K562 (cell line): ENCODE results near the gene GALNT18. TPM values are rescaled to one million over a fixed set of nuclear protein-coding genes. Genes with fewer than 3 reads are reported as not detected.

Experiments
- ATAC-seq: fragments of 200-7000 bp; cut with Tn5 transposase; 3 replicates; pipeline ENCODE4 v1.9.1; 2020; ENCODE audit warnings: moderate library complexity
- BruUV-seq: library from RNA; stranded (reverse); fragments of 400-500 nt; replicated peaks from 2 replicates; lab custom pipeline; 2021; lab: Mats Ljungman, UMichigan
- CTCF ChIA-PET: fragments of 300-600 bp; formaldehyde crosslinking; extraction: SDS; loops from one replicate; lab custom pipeline; 2021; ENCODE audit warnings: low intra/inter-chr PET ratio; lab: Yijun Ruan, JAX
- POLR2A ChIA-PET: fragments of 300-600, 350-650 bp; sonication (Branson Sonifier 250); formaldehyde crosslinking; extraction: SDS; loops from one replicate; lab custom pipeline; 2021; ENCODE audit warnings: antibody characterized with exemption, inconsistent platforms; lab: Yijun Ruan, JAX
- DNase-seq, 4 experiments: peaks; one replicate each; pipeline versions ENCODE4 v3.0.0 to v3.0.0-alpha.2; 2011 to 2018; ENCODE audit warnings: low spot score in 3 of 4, mixed read lengths in 3 of 4; ENCODE audit errors: extremely low read depth in 1 of 4
- FAIRE-seq: peaks from 2 replicates; lab custom pipeline; 2011; peaks lifted over from hg19 to GRCh38; lab: Jason Lieb, UNC
- H2AFZ ChIP-seq: 2 replicates; pipeline ENCODE4 v1.6.0; 2011; ENCODE audit warnings: low read depth, low read length, control low read depth, inconsistent platforms
- H3K27ac ChIP-seq: fragments of 200-600 bp; 3 replicates; pipeline ENCODE4 v1.8.0; 2011; ENCODE audit warnings: low read depth, mild to moderate bottlenecking, control low read depth, inconsistent platforms, low read length, moderate library complexity, mixed read lengths; ENCODE audit errors: extremely low read depth
- H3K27me3 ChIP-seq, 2 experiments: fragments of 300-600 bp in 1 of 2; 2 replicates in 1 of 2; 3 replicates in 1 of 2; pipeline versions ENCODE4 v1.6.0 to v1.8.0; 2011; ENCODE audit warnings: inconsistent platforms in 2 of 2, low read length in 2 of 2, mild to moderate bottlenecking in 1 of 2, mixed read lengths in 1 of 2, moderate library complexity in 1 of 2; ENCODE audit not compliant: control insufficient read depth in 2 of 2, insufficient read depth in 2 of 2
- H3K36me3 ChIP-seq: fragments of 300-600 bp; 3 replicates; pipeline ENCODE4 v1.8.0; 2011; ENCODE audit warnings: mild to moderate bottlenecking, low read length, inconsistent platforms; ENCODE audit not compliant: control insufficient read depth, insufficient read depth
- H3K4me1 ChIP-seq, 2 experiments: fragments of 200-600 bp in 1 of 2; replicated peaks in 1 of 2; 2 replicates in 1 of 2; 3 replicates in 1 of 2; pipeline versions ENCODE4 v1.5.1 to v1.8.0; 2011; ENCODE audit warnings: inconsistent platforms in 2 of 2, low read length in 2 of 2, mild to moderate bottlenecking in 1 of 2, mixed read lengths in 1 of 2, moderate library complexity in 1 of 2; ENCODE audit not compliant: control insufficient read depth in 2 of 2, insufficient read depth in 2 of 2
- H3K4me2 ChIP-seq: 2 replicates; pipeline ENCODE4 v1.6.1; 2011; ENCODE audit warnings: low read length, control low read depth, inconsistent platforms, mixed read lengths; ENCODE audit not compliant: insufficient read depth
- H3K4me3 ChIP-seq: fragments of 200-600 bp; sonication (generic), shearing (Covaris generic); 2 replicates; pipeline ENCODE4 v1.5.1; 2016; ENCODE audit warnings: control low read depth, inconsistent platforms
- H3K79me2 ChIP-seq: fragments of 200-600 bp; 3 replicates; pipeline ENCODE4 v1.8.0; 2011; ENCODE audit warnings: low read length, inconsistent platforms; ENCODE audit not compliant: control insufficient read depth, insufficient read depth
- H3K9ac ChIP-seq, 2 experiments: 2 replicates each; pipeline versions ENCODE4 v1.6.0 to v1.6.1; 2011; ENCODE audit warnings: low read depth in 2 of 2, low read length in 2 of 2, control low read depth in 1 of 2, inconsistent platforms in 1 of 2, mild to moderate bottlenecking in 1 of 2, mixed read lengths in 1 of 2; ENCODE audit not compliant: insufficient read depth in 1 of 2
- H3K9me1 ChIP-seq: one replicate; pipeline ENCODE4 v1.6.0; 2011; ENCODE audit warnings: inconsistent platforms, mild to moderate bottlenecking, low read length, moderate library complexity; ENCODE audit not compliant: control insufficient read depth, insufficient read depth
- H3K9me3 ChIP-seq: replicated peaks from 2 replicates; pipeline ENCODE4 v1.5.1; 2011; ENCODE audit warnings: low read depth, low read length, inconsistent platforms; ENCODE audit not compliant: control insufficient read depth, insufficient read depth
- H4K20me1 ChIP-seq: replicated peaks from 2 replicates; pipeline ENCODE4 v1.6.1; 2011; ENCODE audit warnings: low read length, inconsistent platforms, mixed read lengths; ENCODE audit not compliant: control insufficient read depth, insufficient read depth
- EHMT2 ChIP-seq: fragments of 450-650 bp; IDR thresholded peaks from 2 replicates; pipeline ENCODE4 v1.6.1; 2018; ENCODE audit warnings: antibody characterized with exemption
- GATAD2A ChIP-seq: fragments of 450-650 bp; IDR thresholded peaks from 2 replicates; pipeline ENCODE4 v1.6.1; 2017
- HNRNPK ChIP-seq: fragments of 200-400 bp; formaldehyde crosslinking; IDR thresholded peaks from one replicate; pipeline ENCODE4 v1.6.1; 2018; ENCODE audit warnings: mild to moderate bottlenecking, low read depth, low read length; ENCODE audit not compliant: poor library complexity, severe bottlenecking
- HNRNPUL1 ChIP-seq: fragments of 200-400 bp; formaldehyde crosslinking; IDR thresholded peaks from 2 replicates; pipeline ENCODE4 v1.6.1; 2017; ENCODE audit warnings: low read length
- KDM4B ChIP-seq, 2 experiments: fragments of 450-650 bp in 1 of 2; sonication (generic) in 1 of 2; IDR thresholded peaks; 2 replicates each; pipeline ENCODE4 v1.6.1; 2016 to 2017; ENCODE audit warnings: borderline replicate concordance in 2 of 2, antibody characterized with exemption in 1 of 2, low read depth in 1 of 2, mild to moderate bottlenecking in 1 of 2
- LEF1 ChIP-seq: fragments of 450-650 bp; IDR thresholded peaks from 2 replicates; pipeline ENCODE4 v1.6.1; 2016; ENCODE audit warnings: mild to moderate bottlenecking
- MYBL2 ChIP-seq, 2 experiments: fragments of 450-650 bp in 1 of 2; sonication (generic) in 1 of 2; formaldehyde crosslinking in 1 of 2; IDR thresholded peaks; 2 replicates each; pipeline versions ENCODE4 v1.6.1 to v1.8.1; 2017 to 2022; ENCODE audit warnings: borderline replicate concordance in 1 of 2, inconsistent platforms in 1 of 2, low read depth in 1 of 2, mild to moderate bottlenecking in 1 of 2, missing genetic modification reagents in 1 of 2, moderate library complexity in 1 of 2
- NONO ChIP-seq, 2 experiments: fragments of 200-400 bp in 1 of 2; fragments of 450-650 bp in 1 of 2; formaldehyde crosslinking in 1 of 2; IDR thresholded peaks; 2 replicates each; pipeline ENCODE4 v1.6.1; 2017; ENCODE audit warnings: low read depth in 2 of 2, mild to moderate bottlenecking in 2 of 2, moderate library complexity in 2 of 2, low read length in 1 of 2
- ZNF143 ChIP-seq: sonication (generic); formaldehyde crosslinking; IDR thresholded peaks from 2 replicates; pipeline ENCODE4 v1.9.0; 2022; ENCODE audit warnings: mild to moderate bottlenecking, missing genetic modification reagents
- ZNF253 ChIP-seq: fragments of 250-450 bp; sonication (Bioruptor Pico); conservative IDR thresholded peaks from 2 replicates; pipeline ENCODE4 v1.6.1; 2021; ENCODE audit warnings: mild to moderate bottlenecking
- ZNF512 ChIP-seq: IDR thresholded peaks from 2 replicates; pipeline ENCODE4 v1.6.1; 2016; ENCODE audit warnings: missing genetic modification characterization, missing compliant biosample characterization
- WGBS: fragments of 100-300 bp; shearing (Covaris generic); methylation state at CpG from one replicate; pipeline ENCODE4 v1.1.6; 2016; ENCODE audit warnings: low coverage, mixed read lengths; ENCODE audit not compliant: insufficient coverage; ENCODE audit errors: missing lambda C conversion rate; 5-methylcytosine and 5-hydroxymethylcytosine counted together
- in situ Hi-C: fragments of 300-500 bp; cut with MboI; formaldehyde crosslinking; loops from 4 replicates; pipeline ENCODE4 v1.15.0; 2018; ENCODE audit warnings: inconsistent platforms, mixed read lengths
- intact Hi-C: fragments of 100-400 bp; cut with micrococcal nuclease; formaldehyde crosslinking; loops from 2 replicates; pipeline ENCODE4 v1.14.2; 2022
- polyA plus RNA-seq, 8 experiments: library from polyadenylated mRNA; depleted of rRNA in 4 of 8; stranded (reverse) in 5 of 8; unstranded in 3 of 8; fragments of >200 nt; fragmentation: Nextera tagmentation in 2 of 8; fragmentation: Illumina TruSeq in 1 of 8; extraction: Ambion mirVana in 2 of 8; extraction: Trizol in 1 of 8; gene quantifications; 2 replicates each; pipeline versions ENCODE4 v1.2.1 to v1.2.3, GENCODE V29; 2011 to 2014; ENCODE audit warnings: inconsistent platforms in 1 of 8, missing spikeins in 1 of 8
- total RNA-seq, 7 experiments: library from RNA; depleted of rRNA in 6 of 7; stranded (reverse); fragments of >200 nt in 6 of 7; fragmentation: Illumina TruSeq in 2 of 7; extraction: Trizol in 2 of 7; gene quantifications; 2 replicates each; pipeline versions ENCODE4 v1.2.1 to v1.2.3, GENCODE V29; 2011 to 2021; ENCODE audit warnings: low replicate concordance in 1 of 7
- TF ChIP-seq, protein P1 (sequence below): fragments of 450-650 bp; IDR thresholded peaks from 2 replicates; pipeline ENCODE4 v1.6.1; 2017; ENCODE audit warnings: antibody characterized with exemption

GALNT18 gene
- total and polyA plus RNA-seq, 9 of the 15 experiments (the other 6 are each of a cell fraction or from before 2014, with no cell fraction given), result not detected

DNA sequence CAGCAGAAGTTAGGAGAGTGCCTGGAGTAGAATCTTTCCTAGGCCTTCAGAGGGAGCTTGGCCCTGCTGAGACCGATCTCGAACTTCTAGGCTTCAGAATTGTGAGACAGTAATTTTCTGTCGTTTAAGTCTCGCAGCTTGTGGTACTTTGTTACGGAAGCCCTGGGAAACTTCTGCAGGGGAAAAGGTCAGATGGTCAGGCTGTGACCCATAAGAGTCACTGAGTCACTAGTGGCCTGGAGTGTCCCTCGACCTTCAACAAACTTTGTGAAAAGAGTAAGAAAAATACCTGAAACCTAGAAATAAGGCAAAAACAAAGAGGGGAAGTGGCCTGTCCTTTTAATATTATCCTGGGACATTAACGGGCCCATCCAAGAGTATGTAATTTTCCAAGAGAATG lies 303.3 kb downstream of the GALNT18 start (continued):
- TF ChIP-seq, protein P1, sequence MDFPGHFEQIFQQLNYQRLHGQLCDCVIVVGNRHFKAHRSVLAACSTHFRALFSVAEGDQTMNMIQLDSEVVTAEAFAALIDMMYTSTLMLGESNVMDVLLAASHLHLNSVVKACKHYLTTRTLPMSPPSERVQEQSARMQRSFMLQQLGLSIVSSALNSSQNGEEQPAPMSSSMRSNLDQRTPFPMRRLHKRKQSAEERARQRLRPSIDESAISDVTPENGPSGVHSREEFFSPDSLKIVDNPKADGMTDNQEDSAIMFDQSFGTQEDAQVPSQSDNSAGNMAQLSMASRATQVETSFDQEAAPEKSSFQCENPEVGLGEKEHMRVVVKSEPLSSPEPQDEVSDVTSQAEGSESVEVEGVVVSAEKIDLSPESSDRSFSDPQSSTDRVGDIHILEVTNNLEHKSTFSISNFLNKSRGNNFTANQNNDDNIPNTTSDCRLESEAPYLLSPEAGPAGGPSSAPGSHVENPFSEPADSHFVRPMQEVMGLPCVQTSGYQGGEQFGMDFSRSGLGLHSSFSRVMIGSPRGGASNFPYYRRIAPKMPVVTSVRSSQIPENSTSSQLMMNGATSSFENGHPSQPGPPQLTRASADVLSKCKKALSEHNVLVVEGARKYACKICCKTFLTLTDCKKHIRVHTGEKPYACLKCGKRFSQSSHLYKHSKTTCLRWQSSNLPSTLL, result no peak
- no peak for TF ChIP-seq ZNF253 (CRISPR knock-in tag)
- no peak for TF ChIP-seq HNRNPK
- no peak for TF ChIP-seq EHMT2

DNA sequence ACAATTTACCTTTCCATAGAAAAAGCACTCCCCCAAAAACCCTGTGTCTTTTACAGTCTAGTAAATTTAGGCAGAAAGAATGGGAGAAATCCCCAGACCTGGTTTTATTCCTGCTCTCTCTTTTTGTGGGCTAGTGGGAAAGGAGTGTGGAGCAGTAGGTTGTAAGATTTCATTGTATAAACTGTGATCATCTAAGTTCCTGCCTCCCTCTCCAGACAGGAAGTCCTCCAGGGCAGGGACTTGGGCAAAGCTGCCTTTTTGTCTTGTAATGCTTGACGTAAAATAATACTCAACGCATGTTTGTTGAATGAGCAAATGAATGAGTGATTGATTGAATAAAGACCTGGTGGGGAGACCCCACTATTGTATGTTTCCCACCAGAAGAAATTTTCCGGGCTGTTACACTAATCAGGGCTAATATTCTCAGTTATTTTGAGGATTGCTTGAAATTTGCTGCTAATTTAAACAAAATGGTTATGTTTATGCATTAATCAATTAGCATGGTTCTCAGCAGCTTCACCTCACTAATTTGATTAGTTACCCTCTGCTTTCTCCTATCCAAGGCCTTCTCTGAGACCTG lies 305.1 kb downstream of the GALNT18 start:
- in situ Hi-C loops, result no loop called here
- no peak overlapping the region for H3K9ac ChIP-seq
- intact Hi-C loops, result no loop called here
- ATAC-seq, result no peak
- no peak overlapping the region for H2AFZ ChIP-seq
- no peaks in the 10 kb centered on the region for H4K20me1 ChIP-seq
- no peaks in the 10 kb centered on the region for H3K4me1 ChIP-seq
- DNase-seq, result no peak
- no peaks in the 10 kb centered on the region for H3K9me3 ChIP-seq
- H3K27ac ChIP-seq, result no peak overlapping the region
- H3K9me1 ChIP-seq, result no peaks in the 10 kb centered on the region
- no peaks in the 10 kb centered on the region for H3K79me2 ChIP-seq
- no TSS peak for BruUV-seq
- no peak overlapping the region for H3K4me3 ChIP-seq
- FAIRE-seq, result no peak
- H3K27me3 ChIP-seq, result no peaks in the 10 kb centered on the region
- H3K36me3 ChIP-seq, result no peaks in the 10 kb centered on the region
- WGBS, result 0% methylated on average over 3 of the region's 3 CpGs
- POLR2A ChIA-PET, result interaction anchor here (0.6 kb wide), 2 partner anchors 45 to 1840 kb away, joined by 3 read pairs; no protein-coding TSS in a partner anchor
- CTCF ChIA-PET, result no interaction called here
- no peak overlapping the region for H3K4me2 ChIP-seq
- TF ChIP-seq NONO (IDR thresholded peaks at IDR 0.05; ENCODE audit: low read depth in 2 of 2, low read length in 1 of 2) (no peak), MYBL2 (IDR thresholded peaks at IDR 0.05; ENCODE audit: low read depth) (no peak), MYBL2 (CRISPR knock-in tag; IDR thresholded peaks at IDR 0.05; ENCODE audit: borderline replicate concordance) (no peak), LEF1 (no peak), ZNF143 (CRISPR knock-in tag) (no peak), KDM4B (IDR thresholded peaks at IDR 0.05; ENCODE audit: borderline replicate concordance in 2 of 2, low read depth in 1 of 2) (no peak), GATAD2A (no peak), HNRNPUL1 (no peak), ZNF512 (tag) (no peak)
